HUES64 (cell line): ENCODE measurements around the gene FRMD5.
"Not testable (repeated sequence)": the region's sequence is repeated elsewhere in the genome, so short reads cannot be mapped to it uniquely, and the experiment has no call there.

Source experiments
- H3K27ac ChIP-seq: 2 replicates; pipeline ENCODE4 v1.7.0; 2013; ENCODE audit warnings: low read depth, low read length, inconsistent platforms
- H3K27me3 ChIP-seq: 2 replicates; pipeline ENCODE4 v1.6.1; 2013; ENCODE audit warnings: mild to moderate bottlenecking, low read length; ENCODE audit not compliant: insufficient read depth
- H3K36me3 ChIP-seq: 2 replicates; pipeline ENCODE4 v1.6.1; 2013; ENCODE audit warnings: mild to moderate bottlenecking, low read length; ENCODE audit not compliant: insufficient read depth
- H3K4me1 ChIP-seq: 2 replicates; pipeline ENCODE4 v1.6.1; 2013; ENCODE audit warnings: mild to moderate bottlenecking, low read length, moderate library complexity; ENCODE audit not compliant: insufficient read depth
- H3K4me3 ChIP-seq: 2 replicates; pipeline ENCODE4 v1.5.1; 2013; ENCODE audit warnings: mild to moderate bottlenecking, low read length, moderate library complexity
- H3K9ac ChIP-seq: 2 replicates; pipeline ENCODE4 v1.6.1; 2013; ENCODE audit warnings: mild to moderate bottlenecking, low read depth, low read length
- H3K9me3 ChIP-seq: 2 replicates; pipeline ENCODE4 v1.6.1; 2013; ENCODE audit warnings: low read depth, low read length; ENCODE audit not compliant: insufficient read depth
- WGBS: fragments of 150-250, 120-280 bp; methylation state at CpG from one replicate; pipeline ENCODE4 v1.1.7; 2013; ENCODE audit warnings: missing lambda C conversion rate; 5-methylcytosine and 5-hydroxymethylcytosine counted together

FRMD5 gene

DNA sequence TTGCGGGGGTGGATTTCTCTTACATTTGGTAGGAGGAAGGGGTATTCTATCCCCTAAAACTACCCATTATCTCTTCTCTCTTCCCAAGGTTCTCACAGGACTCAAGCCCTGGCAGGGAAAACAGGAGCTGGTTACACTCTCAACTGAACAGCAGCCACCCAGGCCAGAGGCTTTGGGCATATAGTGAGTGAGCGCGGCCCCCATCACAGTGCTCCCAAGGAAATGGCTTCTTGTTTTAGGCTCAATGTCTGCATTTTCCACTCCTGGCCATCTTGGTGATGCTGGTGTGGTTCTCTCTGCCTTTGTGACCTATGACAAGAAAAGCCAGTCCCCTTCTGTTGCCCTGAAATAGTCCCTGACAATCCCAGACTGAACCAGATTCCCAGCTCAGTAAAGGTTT, 318.2 kb downstream of the FRMD5 start:
- Histone ChIP-seq H3K27me3 (no peaks in the 10 kb centered on the region), H3K4me3 (no peak overlapping the region), H3K4me1 (peaks cover 17% of the 10 kb centered on the region), H3K36me3 (peaks cover 24% of the 10 kb centered on the region), H3K9me3 (no peaks in the 10 kb centered on the region), H3K27ac (no peak overlapping the region), H3K9ac (no peak overlapping the region)
- 95% methylated on average over 2 of the region's 3 CpGs for WGBS

DNA sequence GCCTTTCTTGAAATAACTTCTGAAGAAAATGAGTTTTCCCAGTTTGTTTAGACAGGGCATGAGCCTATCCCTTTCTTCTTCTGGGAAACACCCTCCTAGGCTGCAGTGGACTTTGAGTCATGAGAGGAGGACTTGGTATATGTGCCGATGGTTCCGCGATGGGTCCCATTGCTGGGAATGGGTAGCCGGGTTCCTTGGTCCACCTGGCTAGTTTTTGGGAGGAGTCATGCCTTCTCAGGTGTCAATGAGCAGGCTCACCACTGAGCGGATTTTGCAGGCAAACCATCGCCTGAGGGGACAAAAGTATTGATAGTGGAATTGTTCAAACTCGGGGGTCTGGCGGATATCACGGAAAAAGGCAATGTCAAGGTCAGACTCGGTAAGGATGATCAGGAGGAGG, 321.4 kb downstream of the FRMD5 start:
- Histone ChIP-seq H3K27ac (no peak overlapping the region), H3K36me3 (peaks cover 34% of the 10 kb centered on the region), H3K27me3 (no peaks in the 10 kb centered on the region), H3K9ac (no peak overlapping the region), H3K4me1 (no peaks in the 10 kb centered on the region), H3K4me3 (no peak overlapping the region), H3K9me3 (no peaks in the 10 kb centered on the region)
- 97% methylated on average over 10 of the region's 10 CpGs for WGBS

DNA sequence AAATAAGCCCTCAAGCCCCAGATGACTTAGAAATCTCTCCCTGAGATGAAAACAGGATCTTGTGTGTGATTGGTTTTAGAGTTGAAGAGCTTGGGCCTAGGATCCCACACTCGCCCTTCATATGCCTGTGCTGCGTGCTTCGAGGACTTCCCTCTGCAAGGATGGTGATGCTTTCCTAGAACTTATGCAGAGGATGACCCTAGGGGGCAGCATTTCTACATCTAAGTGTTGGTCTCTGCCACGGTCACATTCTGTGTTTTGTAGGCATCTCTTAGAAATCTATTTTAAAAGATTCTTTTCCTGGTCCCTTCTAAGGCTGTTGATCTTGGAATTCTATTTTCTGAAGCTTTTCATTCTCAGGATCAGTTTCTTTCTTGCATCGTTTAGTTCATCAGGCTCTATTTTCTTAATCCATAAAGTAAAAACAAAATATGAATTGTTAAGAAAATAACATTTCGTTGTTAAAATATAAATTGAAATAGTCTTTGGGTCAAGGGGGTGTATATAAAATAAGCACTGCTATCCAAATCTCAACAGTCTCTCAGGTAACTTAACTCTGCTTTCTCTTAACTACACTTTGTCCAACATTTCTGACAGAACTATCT, 322.6 kb downstream of the FRMD5 start:
- Histone ChIP-seq H3K4me3 (no peak overlapping the region), H3K27ac (no peak overlapping the region), H3K36me3 (peaks cover 41% of the 10 kb centered on the region), H3K27me3 (no peaks in the 10 kb centered on the region), H3K9ac (no peak overlapping the region), H3K9me3 (no peaks in the 10 kb centered on the region), H3K4me1 (no peaks in the 10 kb centered on the region)
- WGBS = 72% methylated on average over 4 of the region's 6 CpGs

DNA sequence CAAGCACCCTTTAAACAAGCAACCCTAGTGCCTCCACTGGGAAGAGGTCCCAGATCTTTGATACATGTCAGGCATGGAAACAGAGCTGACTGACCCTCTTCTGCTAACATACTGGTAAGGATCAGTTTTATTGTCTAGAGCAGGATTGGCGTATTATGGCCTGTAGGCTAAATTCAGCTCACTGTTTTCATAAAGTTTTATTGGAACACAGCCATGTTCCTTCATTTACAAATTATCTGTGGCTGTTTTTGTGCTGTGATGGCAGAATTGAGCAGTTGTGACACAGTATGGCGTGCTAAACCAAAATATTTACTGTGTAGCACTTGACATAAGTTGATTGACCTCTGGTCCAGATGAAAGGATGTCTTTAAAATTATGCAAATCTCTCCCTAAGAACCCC, 323.2 kb downstream of the FRMD5 start:
- H3K27me3 ChIP-seq = no peaks in the 10 kb centered on the region
- no peak overlapping the region for H3K27ac ChIP-seq
- peaks cover 42% of the 10 kb centered on the region for H3K36me3 ChIP-seq
- no peak overlapping the region for H3K9ac ChIP-seq
- no peaks in the 10 kb centered on the region for H3K9me3 ChIP-seq
- no peak overlapping the region for H3K4me3 ChIP-seq
- WGBS = 88% methylated on average over 2 of the region's 2 CpGs
- no peaks in the 10 kb centered on the region for H3K4me1 ChIP-seq

DNA sequence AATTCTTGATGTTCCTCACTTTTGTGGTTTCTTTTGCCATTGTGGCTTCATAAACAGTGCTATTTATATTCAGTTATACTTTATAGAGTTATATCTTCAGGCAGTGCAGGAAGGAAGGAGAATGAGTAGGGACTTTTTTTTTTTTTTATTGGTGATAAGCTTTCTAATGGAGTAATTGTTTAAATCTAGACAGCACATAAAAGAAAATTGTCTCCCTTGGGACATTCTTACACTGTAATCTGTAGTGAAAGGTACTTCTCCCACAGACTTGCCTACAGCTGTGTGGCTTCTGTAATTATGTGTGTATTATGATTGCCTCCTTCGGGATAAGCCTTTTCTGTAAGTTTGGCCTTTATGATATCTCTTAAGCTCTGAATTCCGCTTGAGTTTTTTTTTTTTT, 326.7 kb downstream of the FRMD5 start:
- 96% methylated on average over 2 of the region's 2 CpGs for WGBS

DNA sequence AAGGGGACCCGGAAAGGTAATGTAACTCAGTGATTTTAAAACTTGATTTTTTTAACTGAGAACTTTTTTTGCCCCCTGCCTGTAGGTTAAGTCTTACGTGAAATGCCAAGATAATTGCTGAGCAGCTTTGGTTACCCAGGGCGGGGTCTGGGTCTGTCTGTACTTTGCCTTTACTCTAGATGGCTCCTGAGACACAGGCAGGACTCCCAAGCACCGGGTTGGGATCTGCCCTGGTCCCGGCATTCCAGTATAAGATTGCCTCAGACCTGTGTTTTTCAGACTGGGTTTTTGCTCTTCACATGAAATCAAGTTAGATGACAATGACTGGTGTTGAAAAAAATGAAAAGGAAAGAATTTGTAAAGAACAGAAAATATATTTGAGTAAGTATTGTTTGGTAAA, 328.0 kb downstream of the FRMD5 start:
- Histone ChIP-seq H3K36me3 (peaks cover 49% of the 10 kb centered on the region), H3K27me3 (no peaks in the 10 kb centered on the region), H3K9ac (no peak overlapping the region), H3K4me1 (no peaks in the 10 kb centered on the region), H3K27ac (no peak overlapping the region), H3K9me3 (no peaks in the 10 kb centered on the region), H3K4me3 (no peak overlapping the region)
- WGBS = 92% methylated on average over 5 of the region's 5 CpGs

More for the DNA sequence above, 326.7 kb downstream of the FRMD5 start:
- no peaks in the 10 kb centered on the region for H3K27me3 ChIP-seq
- no peak overlapping the region for H3K4me3 ChIP-seq
- no peaks in the 10 kb centered on the region for H3K9me3 ChIP-seq
- H3K9ac ChIP-seq = no peak overlapping the region
- no peaks in the 10 kb centered on the region for H3K4me1 ChIP-seq
- no peak overlapping the region for H3K27ac ChIP-seq
- H3K36me3 ChIP-seq = peaks cover 50% of the 10 kb centered on the region

DNA sequence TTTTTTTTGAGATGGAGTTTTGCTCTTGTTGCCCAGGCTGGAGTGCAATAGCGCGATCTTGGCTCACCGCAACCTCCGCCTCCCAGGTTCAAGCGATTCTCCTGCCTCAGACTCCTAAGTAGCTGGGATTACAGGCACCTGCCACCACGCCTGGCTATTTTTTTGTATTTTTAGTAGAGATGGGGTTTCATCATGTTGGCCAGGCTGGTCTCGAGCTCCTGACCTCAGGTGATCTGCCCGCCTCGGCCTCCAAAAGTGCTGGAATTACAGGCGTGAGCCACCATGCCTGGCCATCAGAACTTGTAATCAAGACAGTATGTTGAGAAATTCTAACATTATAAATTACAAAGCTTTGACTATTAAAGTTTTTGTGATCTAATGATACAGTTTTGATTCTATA, 328.4 kb downstream of the FRMD5 start:
- 96% methylated on average over 10 of the region's 10 CpGs for WGBS
- H3K4me1 ChIP-seq, H3K9ac ChIP-seq, H3K27ac ChIP-seq, H3K9me3 ChIP-seq, H3K4me3 ChIP-seq, H3K27me3 ChIP-seq: not testable (repeated sequence)
- H3K36me3 ChIP-seq = peaks cover 49% of the 10 kb centered on the region

DNA sequence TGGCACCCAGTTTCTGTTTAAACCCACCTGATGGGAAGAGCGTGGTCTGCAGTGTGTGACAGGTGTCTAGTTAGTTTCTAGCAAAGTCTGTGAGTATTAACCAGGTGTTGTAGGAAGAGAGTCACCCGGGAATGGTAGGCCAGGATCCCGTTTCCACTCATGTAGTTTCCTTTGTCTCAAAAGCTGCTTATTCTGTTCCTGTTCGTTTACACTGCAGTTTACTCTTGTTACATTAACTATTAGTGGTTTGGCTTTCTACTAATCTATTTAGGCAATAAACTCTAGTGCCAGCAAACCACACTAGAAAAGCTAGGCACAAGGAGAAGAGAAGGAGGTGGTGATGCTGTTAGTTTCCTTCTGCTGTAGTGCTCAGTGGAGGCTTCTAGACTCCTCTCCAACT, 335.5 kb downstream of the FRMD5 start:
- 95% methylated on average over 3 of the region's 4 CpGs for WGBS
- Histone ChIP-seq H3K4me3 (no peak overlapping the region), H3K36me3 (peaks cover 68% of the 10 kb centered on the region), H3K27ac (no peak overlapping the region), H3K27me3 (no peaks in the 10 kb centered on the region), H3K9me3 (no peaks in the 10 kb centered on the region), H3K4me1 (no peaks in the 10 kb centered on the region), H3K9ac (no peak overlapping the region)

DNA sequence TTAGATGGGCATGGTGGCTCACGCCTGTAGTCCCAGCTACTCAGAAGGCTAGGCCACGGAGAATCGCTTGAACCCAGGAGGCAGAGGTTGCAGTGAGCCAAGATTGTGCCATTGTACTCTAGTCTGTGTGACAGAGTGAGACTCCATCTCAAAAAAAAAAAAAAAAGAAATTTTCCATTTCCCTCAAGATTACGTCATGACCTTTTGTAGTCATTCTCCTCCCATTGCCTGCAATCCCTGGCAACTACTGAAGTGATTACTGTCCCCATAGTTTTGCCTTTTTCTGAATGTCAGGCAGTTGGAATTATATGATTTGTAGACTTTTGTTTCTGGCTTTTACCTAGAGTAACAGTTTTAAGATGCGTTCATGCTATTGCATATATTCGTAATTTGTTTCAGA, 340.3 kb downstream of the FRMD5 start:
- H3K27me3 ChIP-seq = no peaks in the 10 kb centered on the region
- no peak overlapping the region for H3K4me3 ChIP-seq
- 98% methylated on average over 4 of the region's 6 CpGs for WGBS
- no peak overlapping the region for H3K9ac ChIP-seq
- H3K9me3 ChIP-seq = no peaks in the 10 kb centered on the region
- no peak overlapping the region for H3K27ac ChIP-seq
- H3K36me3 ChIP-seq = peaks cover 72% of the 10 kb centered on the region
- no peaks in the 10 kb centered on the region for H3K4me1 ChIP-seq

DNA sequence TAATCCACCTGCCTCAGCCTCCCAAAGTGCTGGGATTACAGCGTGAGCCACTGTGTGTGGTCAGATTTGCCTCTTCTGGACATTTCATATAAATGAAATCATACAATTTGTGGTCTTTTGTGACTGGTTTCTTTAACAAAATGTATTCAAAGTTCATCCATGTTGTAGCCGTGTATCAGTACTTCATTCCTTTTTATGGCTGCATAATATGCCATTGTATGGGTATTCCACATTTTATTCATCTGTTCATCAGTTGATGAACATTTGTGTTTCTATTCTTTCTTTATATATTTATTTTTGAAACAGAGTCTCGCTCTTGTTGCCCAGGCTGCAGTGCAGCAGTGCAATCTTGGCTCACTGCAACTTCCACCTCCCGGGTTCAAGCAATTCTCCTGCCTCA, 342.5 kb downstream of the FRMD5 start:
- H3K9me3 ChIP-seq = no peaks in the 10 kb centered on the region
- no peak overlapping the region for H3K4me3 ChIP-seq
- peaks cover 66% of the 10 kb centered on the region for H3K36me3 ChIP-seq
- H3K27ac ChIP-seq = no peak overlapping the region
- WGBS = 98% methylated on average over 4 of the region's 4 CpGs
- H3K27me3 ChIP-seq = no peaks in the 10 kb centered on the region
- H3K4me1 ChIP-seq = no peaks in the 10 kb centered on the region
- H3K9ac ChIP-seq = no peak overlapping the region

DNA sequence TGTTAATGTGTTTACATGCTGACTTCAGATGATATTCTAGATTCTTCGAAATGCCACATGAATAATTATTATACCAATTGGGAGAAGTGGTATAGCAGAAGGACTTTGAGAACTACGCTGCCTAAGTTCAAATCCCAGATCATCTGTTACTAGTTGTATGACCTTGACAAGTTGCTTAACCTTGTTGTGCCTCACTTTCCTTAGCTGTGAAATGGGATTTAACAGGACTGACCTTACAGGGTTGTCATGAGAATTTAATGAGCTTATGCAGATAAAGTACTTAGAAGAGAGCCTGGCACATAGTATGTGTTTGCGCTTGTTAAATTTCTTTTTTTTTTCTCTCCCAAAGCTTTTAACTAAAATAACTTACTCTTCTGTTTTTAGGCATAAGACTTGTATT, 343.8 kb downstream of the FRMD5 start:
- Histone ChIP-seq H3K27me3 (no peaks in the 10 kb centered on the region), H3K4me1 (no peaks in the 10 kb centered on the region), H3K9me3 (no peaks in the 10 kb centered on the region), H3K36me3 (peaks cover 65% of the 10 kb centered on the region), H3K9ac (no peak overlapping the region), H3K4me3 (no peak overlapping the region), H3K27ac (no peak overlapping the region)
- 95% methylated on average over 1 of the region's 3 CpGs for WGBS

DNA sequence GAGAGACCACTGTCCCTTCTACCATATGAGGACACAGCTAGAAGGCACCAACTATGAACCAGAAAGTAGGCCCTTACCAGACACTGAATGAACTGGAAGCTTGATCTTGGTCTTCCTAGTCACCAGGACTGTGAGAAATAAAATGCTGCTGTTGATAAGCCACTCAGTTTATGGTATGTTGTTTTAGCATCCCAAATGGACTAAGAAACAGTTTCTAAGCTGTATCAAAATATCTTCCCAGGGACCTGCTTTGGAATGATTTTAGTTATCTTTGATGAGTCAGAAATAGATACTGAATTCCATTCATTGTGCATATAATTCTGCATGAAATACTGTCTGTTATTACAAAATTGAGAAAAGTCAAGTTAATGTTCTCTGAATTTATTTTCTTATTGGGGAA, 349.6 kb downstream of the FRMD5 start:
- H3K27me3 ChIP-seq = no peaks in the 10 kb centered on the region
- peaks cover 65% of the 10 kb centered on the region for H3K36me3 ChIP-seq
- no peak overlapping the region for H3K27ac ChIP-seq
- no peak overlapping the region for H3K4me3 ChIP-seq
- H3K4me1 ChIP-seq = no peaks in the 10 kb centered on the region
- H3K9ac ChIP-seq = no peak overlapping the region
- H3K9me3 ChIP-seq = no peaks in the 10 kb centered on the region
